Measurements from ENCODE around the gene SNRNP200. TPM values are rescaled to one million over a fixed set of nuclear protein-coding genes. Genes with fewer than 3 reads are reported as not detected.
A peak's percentile ranks its signal among the peaks of the same experiment; 100 is the strongest.

SNRNP200 gene
- 114 and 122 TPM in 2 replicates for total RNA-seq
- long read RNA-seq, transcript SNRNP200-208 (15 exons, 2,666 nt) = major isoform, 11 of 164 reads
- long read RNA-seq, partial matches to known transcripts = 142 of 164 reads
- long read RNA-seq, other reads (novel, unspliced or antisense) = 11 of 164 reads

GRCh38 chr2:96305091-96305978, at the start of gene SNRNP200:
TSS of gene SNRNP200 (minus strand) at chr2:96305546. CDS start at chr2:96305437, 109 bp downstream.
- Mint-ChIP-seq H3K27ac (ENCODE audit: unreplicated experiment) (peak within 1 kb of the TSS; percentile 95), H3K9me3 (ENCODE audit: unreplicated experiment) (no peaks in the 10 kb centered on the region), H3K4me1 (ENCODE audit: unreplicated experiment) (peaks cover 27% of the 10 kb centered on the region), H3K27me3 (ENCODE audit: unreplicated experiment) (no peaks in the 10 kb centered on the region), H3K4me3 (ENCODE audit: unreplicated experiment) (peak within 1 kb of the TSS; percentile 100), H3K36me3 (ENCODE audit: unreplicated experiment) (peaks cover 31% of the 10 kb centered on the region)
- TF ChIP-seq CTCF (IDR thresholded peaks at IDR 0.05) = no peak
- DNase-seq (ENCODE audit: extremely low spot score, unreplicated experiment) = peak; percentile 90

- Mint-ChIP-seq H3K27me3 (ENCODE audit: unreplicated experiment) (no peaks in the 10 kb centered on the region), H3K9me3 (ENCODE audit: unreplicated experiment) (no peaks in the 10 kb centered on the region), H3K36me3 (ENCODE audit: unreplicated experiment) (peaks cover 6% of the 10 kb centered on the region), H3K4me1 (ENCODE audit: unreplicated experiment) (peaks cover 24% of the 10 kb centered on the region), H3K4me3 (ENCODE audit: unreplicated experiment) (no peak overlapping the region), H3K27ac (ENCODE audit: unreplicated experiment) (no peak overlapping the region)
- TF ChIP-seq CTCF (IDR thresholded peaks at IDR 0.05) = no peak
- DNase-seq (ENCODE audit: extremely low spot score, unreplicated experiment) = no peak
Observed at GRCh38 chr2:96354492-96354891, 49.1 kb upstream of the SNRNP200 start.

GRCh38 chr2:96353606-96354101, 48.3 kb upstream of the SNRNP200 start:
- no peak for TF ChIP-seq CTCF (IDR thresholded peaks at IDR 0.05)
- Mint-ChIP-seq H3K27ac (ENCODE audit: unreplicated experiment) (peak overlapping the region; percentile 88), H3K27me3 (ENCODE audit: unreplicated experiment) (no peaks in the 10 kb centered on the region), H3K9me3 (ENCODE audit: unreplicated experiment) (no peaks in the 10 kb centered on the region), H3K4me1 (ENCODE audit: unreplicated experiment) (peaks cover 24% of the 10 kb centered on the region), H3K4me3 (ENCODE audit: unreplicated experiment) (no peak overlapping the region), H3K36me3 (ENCODE audit: unreplicated experiment) (peaks cover 2% of the 10 kb centered on the region)
- no peak for DNase-seq (ENCODE audit: extremely low spot score, unreplicated experiment)

GRCh38 chr2:96353032-96353561, 47.8 kb upstream of the SNRNP200 start:
- DNase-seq (ENCODE audit: extremely low spot score, unreplicated experiment) = no peak
- no peak overlapping the region for H3K4me3 Mint-ChIP-seq (ENCODE audit: unreplicated experiment)

More at GRCh38 chr2:96353032-96353561, 47.8 kb upstream of the SNRNP200 start:
- Mint-ChIP-seq H3K27me3 (ENCODE audit: unreplicated experiment) (no peaks in the 10 kb centered on the region), H3K9me3 (ENCODE audit: unreplicated experiment) (no peaks in the 10 kb centered on the region), H3K36me3 (ENCODE audit: unreplicated experiment) (peaks cover 2% of the 10 kb centered on the region), H3K4me1 (ENCODE audit: unreplicated experiment) (peaks cover 24% of the 10 kb centered on the region), H3K27ac (ENCODE audit: unreplicated experiment) (peak overlapping the region; percentile 88)
- no peak for TF ChIP-seq CTCF (IDR thresholded peaks at IDR 0.05)
